ENCODE data around the gene HCRTR2. TPM values are rescaled to one million over a fixed set of nuclear protein-coding genes. Genes with fewer than 3 reads are reported as not detected.
"Not testable (repeated sequence)": the region's sequence is repeated elsewhere in the genome, so short reads cannot be mapped to it uniquely, and the experiment has no call there.

The HCRTR2 gene
- total RNA-seq = not detected in 2 replicates

DNA sequence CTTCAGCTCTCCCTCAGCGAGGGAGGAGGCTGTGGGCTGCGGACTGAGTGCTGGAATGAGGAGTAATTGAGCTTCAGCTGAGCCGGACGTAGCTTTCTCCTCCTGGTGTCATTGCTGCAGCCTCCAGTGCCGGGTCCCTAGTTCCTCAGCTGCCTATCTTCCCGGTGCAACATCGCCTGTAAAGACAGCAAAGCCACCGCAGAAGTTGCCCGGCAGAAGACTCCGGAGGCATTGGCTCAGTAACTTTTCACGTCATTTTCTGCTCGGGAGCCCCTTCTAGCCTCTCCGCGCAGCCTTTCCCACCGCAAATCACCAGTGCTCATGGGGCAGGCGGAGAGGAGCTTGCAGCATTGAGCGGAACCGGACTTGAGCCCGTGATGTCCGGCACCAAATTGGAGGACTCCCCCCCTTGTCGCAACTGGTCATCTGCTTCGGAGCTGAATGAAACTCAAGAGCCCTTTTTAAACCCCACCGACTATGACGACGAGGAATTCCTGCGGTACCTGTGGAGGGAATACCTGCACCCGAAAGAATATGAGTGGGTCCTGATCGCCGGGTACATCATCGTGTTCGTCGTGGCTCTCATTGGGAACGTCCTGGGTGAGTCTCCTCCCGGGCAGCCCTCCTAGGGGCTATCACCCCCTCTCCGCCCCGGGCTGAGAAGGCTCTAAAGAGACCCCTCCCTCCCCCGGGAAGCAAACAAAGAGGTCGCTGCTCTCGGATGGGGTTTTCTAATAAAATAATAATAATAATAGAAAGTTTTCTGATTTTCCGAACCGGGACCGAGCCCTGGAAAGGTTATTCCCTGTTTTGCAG, at the start of gene HCRTR2:
Gene HCRTR2 (plus strand): TSS at position 305 of the 816 bp plus-strand sequence. CDS start 73 bp downstream, at position 378.
- Mint-ChIP-seq H3K9me3 (no peaks in the 10 kb centered on the region), H3K4me1 (ENCODE audit: low read depth) (no peaks in the 10 kb centered on the region), H3K27ac (no peak within 1 kb of the TSS), H3K4me3 (ENCODE audit: low read depth) (no peak within 1 kb of the TSS), H3K27me3 (ENCODE audit: low read depth) (no peaks in the 10 kb centered on the region), H3K36me3 (ENCODE audit: low read depth) (no peaks in the 10 kb centered on the region)
- intact Hi-C loops (cut with micrococcal nuclease) = no loop called here
- no peak for DNase-seq (ENCODE audit: low spot score)

DNA sequence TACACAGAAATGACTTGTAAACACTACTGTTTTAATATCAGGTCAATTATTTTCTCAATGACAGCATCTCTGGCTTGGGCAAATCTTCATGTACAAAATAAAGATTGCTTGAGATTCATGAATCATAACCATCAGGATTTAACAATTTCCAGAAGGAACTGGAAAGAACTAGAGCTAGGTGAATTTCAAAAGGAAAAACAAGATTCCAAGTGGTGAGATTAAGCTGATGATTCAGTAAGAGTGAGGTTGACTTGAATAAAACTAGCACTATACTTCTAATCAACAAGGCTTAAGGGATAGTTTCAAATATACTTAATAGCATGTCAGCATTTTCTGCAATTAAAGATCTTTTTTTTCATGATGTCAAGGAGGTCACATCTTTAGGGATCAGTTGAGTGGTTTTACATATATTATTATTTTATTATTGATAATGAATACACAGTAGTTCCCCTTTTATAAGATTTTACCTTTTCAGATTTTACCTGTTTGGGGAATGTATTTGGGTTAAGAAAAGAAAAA, 43.5 kb upstream of the HCRTR2 start:
- Mint-ChIP-seq H3K36me3 (ENCODE audit: low read depth) (no peaks in the 10 kb centered on the region), H3K27ac (no peak overlapping the region), H3K4me3 (ENCODE audit: low read depth) (no peak overlapping the region), H3K4me1 (ENCODE audit: low read depth) (no peaks in the 10 kb centered on the region), H3K27me3 (ENCODE audit: low read depth) (no peaks in the 10 kb centered on the region), H3K9me3 (peaks cover 37% of the 10 kb centered on the region)
- intact Hi-C loops (cut with micrococcal nuclease) = no loop called here
- DNase-seq (ENCODE audit: low spot score) = no peak

DNA sequence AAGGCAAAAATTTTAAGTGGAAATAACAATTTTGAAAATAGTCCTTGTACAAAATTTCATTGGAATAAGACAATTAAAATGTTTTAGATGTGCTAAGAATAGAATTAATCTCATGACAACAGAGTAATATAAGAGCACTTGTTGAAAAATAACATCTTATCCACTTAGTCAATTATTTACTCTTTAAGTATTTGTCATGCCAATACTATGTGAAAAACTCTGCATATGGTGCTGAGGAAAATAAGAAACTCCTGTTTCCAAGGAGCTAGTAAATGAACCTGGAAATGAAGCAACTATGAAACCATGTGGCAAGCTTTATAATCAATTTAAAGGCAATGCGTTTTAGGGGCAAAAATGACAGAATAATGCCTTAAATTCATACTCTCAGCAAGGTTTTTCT, 42.7 kb upstream of the HCRTR2 start:
- Mint-ChIP-seq H3K27me3 (ENCODE audit: low read depth) (no peaks in the 10 kb centered on the region), H3K36me3 (ENCODE audit: low read depth) (no peaks in the 10 kb centered on the region), H3K4me1 (ENCODE audit: low read depth) (no peaks in the 10 kb centered on the region), H3K4me3 (ENCODE audit: low read depth) (no peak overlapping the region), H3K9me3 (peaks cover 32% of the 10 kb centered on the region), H3K27ac (no peak overlapping the region)
- intact Hi-C loops (cut with micrococcal nuclease) = no loop called here
- no peak for DNase-seq (ENCODE audit: low spot score)

DNA sequence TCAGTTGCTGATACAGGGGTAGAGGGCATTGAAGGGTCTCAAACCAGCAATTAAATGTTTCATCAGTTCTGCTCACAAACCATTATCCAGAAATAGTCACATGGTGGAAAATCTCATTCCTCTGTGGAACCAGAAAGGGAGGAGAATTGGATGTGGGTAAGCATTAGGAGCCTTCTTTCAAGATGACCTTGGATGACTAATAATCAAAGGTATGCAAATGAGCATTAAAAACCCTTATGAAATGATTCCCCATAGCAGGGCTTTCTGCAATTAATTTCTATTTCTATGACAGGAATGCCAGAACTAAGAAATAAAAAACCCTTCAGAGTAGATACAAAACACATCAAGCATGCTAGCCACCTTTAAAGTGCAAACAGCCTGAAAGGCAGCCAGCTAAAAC, 37.4 kb upstream of the HCRTR2 start:
- intact Hi-C loops (cut with micrococcal nuclease) = no loop called here
- H3K27me3 Mint-ChIP-seq (ENCODE audit: low read depth) = no peaks in the 10 kb centered on the region
- no peaks in the 10 kb centered on the region for H3K36me3 Mint-ChIP-seq (ENCODE audit: low read depth)
- H3K27ac Mint-ChIP-seq = no peak overlapping the region
- no peaks in the 10 kb centered on the region for H3K9me3 Mint-ChIP-seq
- no peak for DNase-seq (ENCODE audit: low spot score)
- H3K4me1 Mint-ChIP-seq (ENCODE audit: low read depth) = no peaks in the 10 kb centered on the region
- H3K4me3 Mint-ChIP-seq (ENCODE audit: low read depth) = no peak overlapping the region

DNA sequence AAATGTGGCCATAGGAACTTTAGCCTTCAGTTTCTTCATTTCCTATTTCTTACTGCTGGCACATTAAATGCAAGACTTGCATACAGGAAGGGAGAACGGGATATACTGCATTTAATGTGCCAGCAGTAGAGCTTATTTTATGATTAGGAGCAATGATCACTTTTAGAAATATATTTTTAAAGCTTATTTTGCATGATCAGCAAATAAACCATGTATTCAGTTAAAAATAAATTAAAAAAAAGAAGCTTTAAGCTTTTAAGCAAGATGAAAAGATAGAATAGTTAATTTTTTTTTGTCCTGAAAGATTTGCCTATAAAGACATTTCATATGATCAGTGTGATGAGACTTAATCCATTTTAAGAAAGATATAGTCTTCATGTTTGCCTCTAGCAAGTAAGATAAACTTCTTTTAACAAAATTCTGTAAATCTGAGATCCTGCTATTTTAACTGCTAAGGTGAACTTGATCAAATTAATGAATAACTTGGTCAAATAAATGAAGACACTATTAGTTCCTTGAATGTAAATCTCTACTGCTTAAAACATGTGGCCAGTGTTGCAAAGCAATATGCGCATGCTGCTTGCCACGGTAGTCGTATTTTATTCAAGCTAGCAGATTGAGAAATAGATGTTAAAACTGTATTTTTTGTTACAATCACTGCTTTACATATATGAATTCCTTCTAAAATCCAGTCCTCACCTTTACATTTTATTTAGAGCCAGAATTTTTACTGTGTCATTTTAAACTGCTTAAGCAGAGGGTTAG, 36.2 kb upstream of the HCRTR2 start:
- H3K4me3 Mint-ChIP-seq (ENCODE audit: low read depth) = no peak overlapping the region

DNA sequence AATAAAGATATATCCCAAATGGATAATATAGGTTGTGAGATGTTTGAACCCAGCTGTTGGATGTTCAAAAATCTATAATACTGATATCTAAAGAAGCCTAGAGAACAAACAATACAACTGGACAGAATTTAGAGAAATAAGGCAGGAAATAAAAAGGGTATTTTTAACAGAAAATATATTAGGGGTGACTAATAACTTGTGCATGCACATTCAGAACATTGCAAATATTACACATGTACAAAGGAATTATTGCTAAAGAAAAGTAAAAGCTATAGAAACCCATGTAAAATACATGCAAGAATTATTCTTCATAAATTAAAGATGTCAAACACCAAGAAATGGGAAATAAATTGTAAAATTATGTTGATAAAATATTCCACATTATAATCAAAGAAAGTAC, 32.7 kb upstream of the HCRTR2 start:
- Mint-ChIP-seq H3K27me3 (ENCODE audit: low read depth) (no peaks in the 10 kb centered on the region), H3K4me1 (ENCODE audit: low read depth) (no peaks in the 10 kb centered on the region), H3K4me3 (ENCODE audit: low read depth) (no peak overlapping the region), H3K9me3 (peaks cover 16% of the 10 kb centered on the region), H3K36me3 (ENCODE audit: low read depth) (no peaks in the 10 kb centered on the region), H3K27ac (no peak overlapping the region)
- no peak for DNase-seq (ENCODE audit: low spot score)
- intact Hi-C loops (cut with micrococcal nuclease) = no loop called here

More for the DNA sequence above, 36.2 kb upstream of the HCRTR2 start:
- Mint-ChIP-seq H3K27ac (no peak overlapping the region), H3K4me1 (ENCODE audit: low read depth) (no peaks in the 10 kb centered on the region), H3K36me3 (ENCODE audit: low read depth) (no peaks in the 10 kb centered on the region), H3K27me3 (ENCODE audit: low read depth) (no peaks in the 10 kb centered on the region), H3K9me3 (peaks cover 4% of the 10 kb centered on the region)
- intact Hi-C loops (cut with micrococcal nuclease) = no loop called here
- DNase-seq (ENCODE audit: low spot score) = no peak

- intact Hi-C loops (cut with micrococcal nuclease) = no loop called here
- no peak overlapping the region for H3K4me3 Mint-ChIP-seq (ENCODE audit: low read depth)
- DNase-seq (ENCODE audit: low spot score) = no peak
- H3K27ac Mint-ChIP-seq = no peak overlapping the region
- H3K36me3 Mint-ChIP-seq (ENCODE audit: low read depth) = no peaks in the 10 kb centered on the region
- peaks cover 19% of the 10 kb centered on the region for H3K9me3 Mint-ChIP-seq
- H3K4me1 Mint-ChIP-seq (ENCODE audit: low read depth) = no peaks in the 10 kb centered on the region
- no peaks in the 10 kb centered on the region for H3K27me3 Mint-ChIP-seq (ENCODE audit: low read depth)
Observed at GRCh38 chr6:55142610-55143009, 31.7 kb upstream of the HCRTR2 start.

GRCh38 chr6:55153284-55153683, 21.0 kb upstream of the HCRTR2 start:
- intact Hi-C loops (cut with micrococcal nuclease) = no loop called here
- peaks cover 31% of the 10 kb centered on the region for H3K9me3 Mint-ChIP-seq
- H3K27ac Mint-ChIP-seq = no peak overlapping the region
- DNase-seq (ENCODE audit: low spot score) = no peak
- H3K4me3 Mint-ChIP-seq (ENCODE audit: low read depth) = no peak overlapping the region
- H3K36me3 Mint-ChIP-seq (ENCODE audit: low read depth) = no peaks in the 10 kb centered on the region
- H3K4me1 Mint-ChIP-seq (ENCODE audit: low read depth) = no peaks in the 10 kb centered on the region
- H3K27me3 Mint-ChIP-seq (ENCODE audit: low read depth) = no peaks in the 10 kb centered on the region

DNA sequence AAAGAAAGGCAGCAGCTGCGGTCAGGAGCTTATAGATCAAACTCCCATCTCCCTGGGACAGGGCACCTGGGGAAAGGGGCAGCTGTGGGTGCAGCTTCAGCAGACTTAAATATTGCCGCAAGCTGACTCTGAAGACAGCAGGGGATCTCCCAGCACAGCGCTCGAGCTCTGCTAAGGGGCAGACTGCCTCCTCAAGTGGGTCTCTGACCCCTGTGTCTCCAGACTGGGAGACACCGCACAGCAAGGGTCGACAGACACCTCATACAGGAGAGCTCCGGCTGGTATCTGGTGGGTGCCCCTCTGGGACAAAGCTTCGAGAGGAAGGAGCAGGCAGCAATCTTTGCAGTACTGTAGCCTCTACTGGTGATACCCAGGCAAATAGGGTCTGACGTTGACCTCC, 15.5 kb upstream of the HCRTR2 start:
- H3K27me3 Mint-ChIP-seq (ENCODE audit: low read depth); H3K4me1 Mint-ChIP-seq (ENCODE audit: low read depth); DNase-seq (ENCODE audit: low spot score); intact Hi-C loops (cut with micrococcal nuclease); H3K36me3 Mint-ChIP-seq (ENCODE audit: low read depth); H3K4me3 Mint-ChIP-seq (ENCODE audit: low read depth); H3K27ac Mint-ChIP-seq: not testable (repeated sequence)
- peaks cover 43% of the 10 kb centered on the region for H3K9me3 Mint-ChIP-seq

DNA sequence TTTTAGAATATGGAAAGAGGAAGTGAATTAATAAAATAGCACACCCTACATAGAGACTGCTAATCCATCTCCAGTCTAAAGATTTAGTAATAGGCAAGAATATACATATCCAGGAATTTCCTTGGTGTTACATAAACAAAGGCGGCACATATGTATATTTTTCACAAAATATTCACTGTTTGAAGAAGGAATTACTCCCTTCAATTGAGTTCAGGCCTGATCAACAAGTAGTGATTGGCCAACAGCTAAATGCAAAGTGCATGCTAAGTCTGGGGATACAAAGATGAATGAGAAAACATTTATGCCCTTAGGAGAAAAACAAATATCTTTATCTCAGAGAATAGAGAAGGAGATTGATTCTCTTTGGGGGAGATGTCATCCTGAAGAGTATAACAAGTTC, 6.5 kb upstream of the HCRTR2 start:
- Mint-ChIP-seq H3K4me1 (ENCODE audit: low read depth) (no peaks in the 10 kb centered on the region), H3K27ac (no peak overlapping the region), H3K9me3 (peaks cover 11% of the 10 kb centered on the region), H3K4me3 (ENCODE audit: low read depth) (no peak overlapping the region), H3K36me3 (ENCODE audit: low read depth) (no peaks in the 10 kb centered on the region), H3K27me3 (ENCODE audit: low read depth) (no peaks in the 10 kb centered on the region)
- intact Hi-C loops (cut with micrococcal nuclease) = no loop called here
- no peak for DNase-seq (ENCODE audit: low spot score)

DNA sequence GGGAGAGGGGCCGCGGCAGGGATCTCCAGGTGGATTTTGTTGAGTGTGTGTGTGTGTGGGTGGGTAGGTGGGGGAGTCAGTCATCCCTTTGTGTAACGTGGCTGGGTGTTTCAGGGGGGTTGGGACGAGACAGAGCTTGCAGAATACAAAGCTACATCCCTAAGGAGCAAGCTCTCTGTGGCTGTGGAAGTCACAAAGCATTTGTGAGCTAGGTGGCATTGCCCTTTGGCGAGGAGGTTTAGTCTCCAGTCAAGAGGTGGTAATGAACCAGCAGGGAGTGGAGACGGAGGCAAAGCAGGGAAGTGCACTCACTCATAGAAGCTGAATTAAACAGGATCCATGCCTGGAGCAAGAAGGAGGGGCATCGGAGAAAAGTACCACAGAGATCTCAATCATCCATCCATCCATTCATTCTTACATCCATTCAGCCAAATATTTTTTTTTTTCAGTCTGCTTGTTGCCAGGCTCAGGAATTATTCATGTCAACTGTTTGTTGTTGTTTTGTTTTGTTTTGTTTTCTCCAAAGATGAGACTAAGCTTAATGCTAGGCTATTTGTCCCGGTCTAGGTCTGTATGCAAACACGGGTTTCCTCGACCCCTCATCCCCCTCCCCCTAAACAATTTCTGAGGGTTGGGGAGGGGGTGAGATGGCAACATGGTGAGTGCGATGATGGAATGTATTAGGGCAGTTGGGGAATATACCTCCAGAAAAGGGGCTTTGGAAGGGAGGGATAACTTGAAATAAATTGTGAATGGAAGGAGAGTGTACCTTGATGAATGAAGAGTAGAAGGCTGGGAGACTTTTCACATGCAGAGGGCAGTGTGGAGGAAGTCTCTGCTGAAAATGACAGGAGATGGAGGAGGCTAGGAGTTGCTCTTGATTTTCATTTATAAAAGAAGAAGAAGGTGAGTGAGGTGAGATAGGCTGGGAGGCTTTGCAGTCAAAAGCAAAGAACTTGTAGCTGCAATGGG, 1.0 kb downstream of the HCRTR2 start:
- DNase-seq (ENCODE audit: low spot score) = no peak
- no peaks in the 10 kb centered on the region for H3K9me3 Mint-ChIP-seq
- H3K4me1 Mint-ChIP-seq (ENCODE audit: low read depth) = no peaks in the 10 kb centered on the region
- no peak overlapping the region for H3K27ac Mint-ChIP-seq
- no peaks in the 10 kb centered on the region for H3K27me3 Mint-ChIP-seq (ENCODE audit: low read depth)
- H3K4me3 Mint-ChIP-seq (ENCODE audit: low read depth) = no peak overlapping the region
- intact Hi-C loops (cut with micrococcal nuclease) = no loop called here
- no peaks in the 10 kb centered on the region for H3K36me3 Mint-ChIP-seq (ENCODE audit: low read depth)

DNA sequence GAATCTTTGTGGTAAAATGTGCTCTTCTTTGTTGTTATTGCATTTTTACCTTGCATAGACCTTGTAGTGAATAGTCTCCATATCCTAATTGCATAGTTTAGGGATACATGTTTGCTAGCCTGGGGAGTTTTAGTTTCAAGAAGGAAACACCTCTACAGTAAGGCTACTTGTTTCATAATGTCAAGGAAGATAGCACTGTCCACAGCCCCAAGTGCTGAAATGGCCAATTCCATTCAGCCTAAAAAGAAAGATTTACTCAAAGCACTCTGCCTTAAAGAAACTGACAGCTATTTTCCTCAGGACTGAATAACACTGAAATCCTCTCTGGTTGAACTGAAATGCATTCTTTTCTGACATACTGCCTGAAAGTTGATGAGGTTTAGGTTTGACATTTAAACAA, 2.6 kb downstream of the HCRTR2 start:
- no peak for DNase-seq (ENCODE audit: low spot score)
- no peak overlapping the region for H3K27ac Mint-ChIP-seq
- H3K36me3 Mint-ChIP-seq (ENCODE audit: low read depth) = no peaks in the 10 kb centered on the region
- H3K27me3 Mint-ChIP-seq (ENCODE audit: low read depth) = no peaks in the 10 kb centered on the region
- H3K9me3 Mint-ChIP-seq = no peaks in the 10 kb centered on the region
- intact Hi-C loops (cut with micrococcal nuclease) = no loop called here
- no peak overlapping the region for H3K4me3 Mint-ChIP-seq (ENCODE audit: low read depth)
- H3K4me1 Mint-ChIP-seq (ENCODE audit: low read depth) = no peaks in the 10 kb centered on the region

Data from activated T-helper 2 cell treated with anti-CD3 and anti-CD28 coated beads, Interferon-gamma antibody, Interleukin-2, Interleukin-4, amounts not matched to agents 10 μg/mL and 5 μg/mL and 100 μg/mL, durations not matched to agents 14 hours and 24 hours and 36 hours (primary cell).